ENCODE measurements around the gene GASK1A.

DNA sequence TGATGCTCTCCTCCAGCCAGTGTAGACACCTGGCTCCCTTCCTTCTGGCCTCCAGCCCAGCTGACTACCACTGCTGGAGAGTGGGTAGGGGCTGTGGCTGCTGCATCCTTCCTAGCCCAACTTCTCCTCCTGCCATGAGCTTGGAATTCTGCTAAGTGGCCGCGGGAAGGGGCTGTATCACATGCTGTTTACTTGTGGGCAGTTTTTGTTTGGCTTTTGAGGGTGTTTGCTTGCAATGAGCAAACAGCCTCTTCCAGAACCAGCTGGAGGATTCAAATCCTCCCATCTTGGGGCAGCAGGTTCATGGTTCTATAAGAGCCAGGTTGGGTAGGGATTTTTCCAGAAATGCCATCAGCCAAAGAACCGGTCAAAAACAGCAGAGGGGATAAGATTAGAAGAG is 9.0 kb downstream of the GASK1A start:
- TF ChIP-seq, protein P1, sequence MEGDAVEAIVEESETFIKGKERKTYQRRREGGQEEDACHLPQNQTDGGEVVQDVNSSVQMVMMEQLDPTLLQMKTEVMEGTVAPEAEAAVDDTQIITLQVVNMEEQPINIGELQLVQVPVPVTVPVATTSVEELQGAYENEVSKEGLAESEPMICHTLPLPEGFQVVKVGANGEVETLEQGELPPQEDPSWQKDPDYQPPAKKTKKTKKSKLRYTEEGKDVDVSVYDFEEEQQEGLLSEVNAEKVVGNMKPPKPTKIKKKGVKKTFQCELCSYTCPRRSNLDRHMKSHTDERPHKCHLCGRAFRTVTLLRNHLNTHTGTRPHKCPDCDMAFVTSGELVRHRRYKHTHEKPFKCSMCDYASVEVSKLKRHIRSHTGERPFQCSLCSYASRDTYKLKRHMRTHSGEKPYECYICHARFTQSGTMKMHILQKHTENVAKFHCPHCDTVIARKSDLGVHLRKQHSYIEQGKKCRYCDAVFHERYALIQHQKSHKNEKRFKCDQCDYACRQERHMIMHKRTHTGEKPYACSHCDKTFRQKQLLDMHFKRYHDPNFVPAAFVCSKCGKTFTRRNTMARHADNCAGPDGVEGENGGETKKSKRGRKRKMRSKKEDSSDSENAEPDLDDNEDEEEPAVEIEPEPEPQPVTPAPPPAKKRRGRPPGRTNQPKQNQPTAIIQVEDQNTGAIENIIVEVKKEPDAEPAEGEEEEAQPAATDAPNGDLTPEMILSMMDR (IDR thresholded peaks at IDR 0.05; ENCODE audit: insufficient read depth, low read length, poor library complexity, severe bottlenecking), result no peak
- no peak for TF ChIP-seq EZH2phosphoT487 (conservative IDR thresholded peaks at IDR 0.05; ENCODE audit: low read length)

Measured in SU-DHL-6 (cell line).